Endothelial cell of umbilical vein (primary cell): Measurements from ENCODE around the gene RAB3C. TPM values are rescaled to one million over a fixed set of nuclear protein-coding genes. Genes with fewer than 3 reads are reported as not detected.

Experiments
- BruUV-seq: library from RNA; stranded (reverse); fragments of 400-500 nt; replicated peaks from 2 replicates; lab custom pipeline; 2021; lab: Mats Ljungman, UMichigan
- CTCF ChIA-PET: fragments of 300-600, 350-600 bp; sonication (Branson Sonifier 250); formaldehyde crosslinking; loops from one replicate; lab custom pipeline; 2021; ENCODE audit warnings: antibody characterized with exemption, inconsistent platforms; lab: Charles Lee
- POLR2A ChIA-PET: fragments of 300-600, 350-600 bp; sonication (Branson Sonifier 250); formaldehyde crosslinking; loops from one replicate; lab custom pipeline; 2021; ENCODE audit warnings: antibody characterized with exemption, inconsistent platforms; lab: Charles Lee
- DNase-seq: peaks from one replicate; pipeline ENCODE4 v3.0.0-alpha.2; 2011; ENCODE audit warnings: low read depth, low spot score
- FAIRE-seq: peaks from 2 replicates; lab custom pipeline; 2011; peaks lifted over from hg19 to GRCh38; lab: Jason Lieb, UNC
- H2AFZ ChIP-seq: 2 replicates; pipeline ENCODE4 v1.6.0; 2012; ENCODE audit warnings: low read depth, low read length, control low read depth, inconsistent platforms
- H3K27ac ChIP-seq: 2 replicates; pipeline ENCODE4 v1.5.1; 2011; ENCODE audit warnings: low read depth, mild to moderate bottlenecking, control low read depth, low read length, moderate library complexity; ENCODE audit not compliant: insufficient read depth
- H3K27me3 ChIP-seq, 2 experiments: 2 replicates each; pipeline versions ENCODE4 v1.6.0 to v1.6.1; 2011; ENCODE audit warnings: low read length in 2 of 2, mixed read lengths in 1 of 2; ENCODE audit not compliant: control insufficient read depth in 2 of 2, insufficient read depth in 2 of 2
- H3K36me3 ChIP-seq, 2 experiments: 2 replicates in 1 of 2; 3 replicates in 1 of 2; pipeline ENCODE4 v1.5.1; 2011; ENCODE audit warnings: low read length in 2 of 2, mild to moderate bottlenecking in 1 of 2, moderate library complexity in 1 of 2; ENCODE audit not compliant: control insufficient read depth in 2 of 2, insufficient read depth in 2 of 2; ENCODE audit errors: extremely low read depth in 1 of 2
- H3K4me1 ChIP-seq: 3 replicates; pipeline ENCODE4 v1.5.1; 2011; ENCODE audit warnings: mild to moderate bottlenecking, low read length; ENCODE audit not compliant: control insufficient read depth, insufficient read depth; ENCODE audit errors: extremely low read depth
- H3K4me2 ChIP-seq: 2 replicates; pipeline ENCODE4 v1.6.1; 2011; ENCODE audit warnings: low read length, control low read depth, mixed read lengths; ENCODE audit not compliant: insufficient read depth
- H3K4me3 ChIP-seq, 3 experiments: fragments of 200-600 bp in 1 of 3; sonication (generic), shearing (Covaris generic) in 1 of 3; replicated peaks in 1 of 3; 2 replicates each; pipeline ENCODE4 v1.5.1; 2011 to 2016; ENCODE audit warnings: control low read depth in 3 of 3, low read length in 3 of 3, mild to moderate bottlenecking in 2 of 3, inconsistent platforms in 1 of 3, low read depth in 1 of 3, moderate library complexity in 1 of 3; ENCODE audit not compliant: insufficient read depth in 1 of 3
- H3K79me2 ChIP-seq: 2 replicates; pipeline ENCODE4 v1.6.0; 2012; ENCODE audit warnings: low read length, inconsistent platforms; ENCODE audit not compliant: control insufficient read depth, insufficient read depth
- H3K9ac ChIP-seq: replicated peaks from 2 replicates; pipeline ENCODE3; 2011; ENCODE audit warnings: low read length, control low read depth; ENCODE audit not compliant: insufficient read depth; ENCODE audit errors: extremely low read depth
- H3K9me1 ChIP-seq: replicated peaks from 3 replicates; pipeline ENCODE4 v1.6.0; 2011; ENCODE audit warnings: mild to moderate bottlenecking, low read length; ENCODE audit not compliant: control insufficient read depth, insufficient read depth; ENCODE audit errors: extremely low read depth
- H3K9me3 ChIP-seq: replicated peaks from 2 replicates; pipeline ENCODE4 v1.5.1; 2012; ENCODE audit warnings: low read length, inconsistent platforms; ENCODE audit not compliant: control insufficient read depth, insufficient read depth
- H4K20me1 ChIP-seq: replicated peaks from 2 replicates; pipeline ENCODE3; 2011; ENCODE audit warnings: mild to moderate bottlenecking, low read length; ENCODE audit not compliant: control insufficient read depth, insufficient read depth; ENCODE audit errors: extremely low read depth
- EZH2 ChIP-seq: IDR thresholded peaks from 2 replicates; pipeline ENCODE4 v1.6.1; 2012; ENCODE audit warnings: borderline replicate concordance, low read depth, mild to moderate bottlenecking, moderate library complexity, low read length, inconsistent platforms; ENCODE audit not compliant: severe bottlenecking
- FOS ChIP-seq: IDR thresholded peaks from 2 replicates; pipeline ENCODE4 v1.6.1; 2011; ENCODE audit warnings: mild to moderate bottlenecking, low read length, moderate library complexity, borderline replicate concordance; ENCODE audit not compliant: insufficient read depth
- GATA2 ChIP-seq: IDR thresholded peaks from 2 replicates; pipeline ENCODE4 v1.7.0; 2011; ENCODE audit warnings: low read depth, mild to moderate bottlenecking, moderate library complexity, mixed read lengths, low read length; ENCODE audit not compliant: insufficient read length, insufficient read depth
- JUN ChIP-seq: IDR thresholded peaks from 2 replicates; pipeline ENCODE4 v1.6.1; 2011; ENCODE audit warnings: borderline replicate concordance, low read depth; ENCODE audit not compliant: insufficient read length, insufficient read depth
- MYC ChIP-seq: IDR thresholded peaks from one replicate; pipeline ENCODE4 v1.6.1; 2011; ENCODE audit warnings: mild to moderate bottlenecking, low read depth, low read length
- POLR2A ChIP-seq: IDR thresholded peaks from 2 replicates; pipeline ENCODE4 v1.6.1; 2012; ENCODE audit warnings: low read depth, mild to moderate bottlenecking, control low read depth, low read length
- POLR2AphosphoS5 ChIP-seq: IDR thresholded peaks from 2 replicates; pipeline ENCODE4 v1.6.1; 2012; ENCODE audit warnings: low read depth, mild to moderate bottlenecking, control low read depth, low read length, moderate library complexity; ENCODE audit not compliant: insufficient read depth
- dilution Hi-C: fragments of 300-500 bp; cut with MboI; formaldehyde crosslinking; loops from one replicate; pipeline ENCODE4 v1.15.0; 2019; ENCODE audit warnings: low sequenced_read_pairs; ENCODE audit not compliant: extremely low pct_ligation_motif_present
- intact Hi-C: fragments of 100-400 bp; cut with micrococcal nuclease; formaldehyde crosslinking; loops from one replicate; pipeline ENCODE4 v1.10.0; 2022
- polyA plus RNA-seq, 4 experiments: library from polyadenylated mRNA; depleted of rRNA in 3 of 4; stranded (reverse) in 3 of 4; unstranded in 1 of 4; fragments of >200 nt; gene quantifications; 2 replicates each; pipeline versions ENCODE4 v1.2.1 to v1.2.3, GENCODE V29; 2011 to 2012; ENCODE audit warnings: missing spikeins in 1 of 4
- total RNA-seq: library from RNA; stranded (reverse); gene quantifications from 2 replicates; pipeline ENCODE4 v1.2.3, GENCODE V29; 2021
- TF ChIP-seq, protein P1 (sequence below), 2 donors: IDR thresholded peaks; 1 replicate in 1 of 2; 2 replicates in 1 of 2; pipeline ENCODE4 v1.5.1; 2011; ENCODE audit warnings: low read length in 2 of 2, mild to moderate bottlenecking in 2 of 2, moderate library complexity in 2 of 2, control low read depth in 1 of 2, inconsistent platforms in 1 of 2, low read depth in 1 of 2; ENCODE audit not compliant: insufficient read depth in 1 of 2; ENCODE audit errors: extremely low read depth in 1 of 2
- TF ChIP-seq, protein P2 (sequence below): IDR thresholded peaks from 2 replicates; pipeline ENCODE4 v1.6.1; 2011; ENCODE audit not compliant: insufficient read depth, insufficient read length

The RAB3C gene
- total and polyA plus RNA-seq, 2 donors (not counting 3 experiments of a cell fraction or from before 2014, with no cell fraction given) = 0.04 to 0.66 TPM

DNA sequence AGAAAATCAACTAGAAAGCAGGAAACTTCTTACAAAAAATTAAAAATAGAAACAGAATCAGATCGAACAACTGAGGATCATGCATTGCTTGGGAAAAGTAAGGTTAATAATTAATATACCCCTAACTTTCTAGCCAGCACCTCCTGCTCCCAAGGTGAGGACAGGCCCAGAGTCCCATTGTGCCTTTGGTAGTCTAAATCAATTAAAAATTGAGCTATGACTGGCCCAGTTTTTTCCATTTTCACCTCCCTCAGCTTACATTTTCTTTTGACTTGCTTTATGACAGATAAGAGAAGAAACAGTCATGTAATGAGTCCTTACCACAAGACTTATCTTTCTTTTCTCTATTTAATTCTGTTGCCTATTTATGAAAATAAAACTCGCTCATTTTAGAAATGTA is 182.2 kb downstream of the RAB3C start:
- dilution Hi-C loops (no loop called here), intact Hi-C loops (no loop called here)
- Histone ChIP-seq H3K9ac (no peak overlapping the region), H2AFZ (no peak overlapping the region), H3K9me3 (no peaks in the 10 kb centered on the region), H3K9me1 (no peaks in the 10 kb centered on the region), H3K27ac (no peak overlapping the region), H3K27me3 (peaks cover 0 to 2% of the 10 kb centered on the region in 2 experiments), H3K4me1 (peaks cover under 1% of the 10 kb centered on the region), H3K4me2 (no peak overlapping the region), H3K4me3 (no peak overlapping the region), H4K20me1 (no peaks in the 10 kb centered on the region), H3K79me2 (no peaks in the 10 kb centered on the region), H3K36me3 (no peaks in the 10 kb centered on the region)
- no peak for TF ChIP-seq EZH2
- no peak for TF ChIP-seq MYC
- TF ChIP-seq JUN = no peak
- TF ChIP-seq POLR2AphosphoS5 = no peak
- no peak for TF ChIP-seq POLR2A
- BruUV-seq = no TSS peak
- FAIRE-seq = no peak
- ChIA-PET CTCF (interaction anchor here (1.2 kb wide), 1 partner anchor 86 kb away, joined by 3 read pairs; no protein-coding TSS in a partner anchor), POLR2A (no interaction called here)
- no peak for DNase-seq

DNA sequence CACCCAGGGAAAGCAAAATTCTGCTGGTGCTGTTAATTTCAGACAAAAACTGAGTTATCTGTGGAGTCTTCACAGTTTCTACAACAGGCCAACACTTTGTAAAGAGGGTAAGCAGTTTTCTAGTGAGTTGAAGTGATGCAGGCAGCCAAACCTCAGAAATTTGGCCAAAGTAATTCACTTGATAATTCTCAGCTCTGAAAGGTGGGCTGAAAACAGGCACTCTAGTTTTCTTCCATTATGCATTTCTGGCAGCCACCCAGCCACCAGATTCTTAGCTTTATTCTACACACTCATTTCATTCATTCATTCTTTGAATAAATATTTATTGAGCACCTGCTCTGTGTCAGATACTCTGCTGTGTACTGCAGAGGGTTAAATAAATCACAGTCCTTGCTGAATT is 184.2 kb downstream of the RAB3C start:
- Histone ChIP-seq H3K4me1 (no peaks in the 10 kb centered on the region), H3K36me3 (no peaks in the 10 kb centered on the region), H3K27me3 (peaks cover 0 to 2% of the 10 kb centered on the region in 2 experiments), H3K27ac (no peak overlapping the region), H2AFZ (no peak overlapping the region), H3K9me1 (no peaks in the 10 kb centered on the region), H3K4me2 (no peak overlapping the region), H4K20me1 (no peaks in the 10 kb centered on the region), H3K9me3 (no peaks in the 10 kb centered on the region), H3K79me2 (no peaks in the 10 kb centered on the region), H3K4me3 (no peak overlapping the region), H3K9ac (no peak overlapping the region)
- DNase-seq = no peak
- ChIA-PET CTCF (interaction anchor here (0.8 kb wide), 1 partner anchor 9 kb away, joined by 3 read pairs; no protein-coding TSS in a partner anchor), POLR2A (no interaction called here)
- FAIRE-seq = no peak
- dilution Hi-C loops = no loop called here
- BruUV-seq = no TSS peak
- TF ChIP-seq GATA2 (no peak), MYC (no peak), POLR2AphosphoS5 (no peak), FOS (no peak), POLR2A (no peak), EZH2 (no peak), JUN (no peak)
- TF ChIP-seq, protein P1, sequence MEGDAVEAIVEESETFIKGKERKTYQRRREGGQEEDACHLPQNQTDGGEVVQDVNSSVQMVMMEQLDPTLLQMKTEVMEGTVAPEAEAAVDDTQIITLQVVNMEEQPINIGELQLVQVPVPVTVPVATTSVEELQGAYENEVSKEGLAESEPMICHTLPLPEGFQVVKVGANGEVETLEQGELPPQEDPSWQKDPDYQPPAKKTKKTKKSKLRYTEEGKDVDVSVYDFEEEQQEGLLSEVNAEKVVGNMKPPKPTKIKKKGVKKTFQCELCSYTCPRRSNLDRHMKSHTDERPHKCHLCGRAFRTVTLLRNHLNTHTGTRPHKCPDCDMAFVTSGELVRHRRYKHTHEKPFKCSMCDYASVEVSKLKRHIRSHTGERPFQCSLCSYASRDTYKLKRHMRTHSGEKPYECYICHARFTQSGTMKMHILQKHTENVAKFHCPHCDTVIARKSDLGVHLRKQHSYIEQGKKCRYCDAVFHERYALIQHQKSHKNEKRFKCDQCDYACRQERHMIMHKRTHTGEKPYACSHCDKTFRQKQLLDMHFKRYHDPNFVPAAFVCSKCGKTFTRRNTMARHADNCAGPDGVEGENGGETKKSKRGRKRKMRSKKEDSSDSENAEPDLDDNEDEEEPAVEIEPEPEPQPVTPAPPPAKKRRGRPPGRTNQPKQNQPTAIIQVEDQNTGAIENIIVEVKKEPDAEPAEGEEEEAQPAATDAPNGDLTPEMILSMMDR (IDR thresholded peaks at IDR 0.05; ENCODE audit: extremely low read depth in 1 of 2, insufficient read depth in 1 of 2, low read depth in 1 of 2, low read length in 2 of 2) = no peak
- TF ChIP-seq, protein P2, sequence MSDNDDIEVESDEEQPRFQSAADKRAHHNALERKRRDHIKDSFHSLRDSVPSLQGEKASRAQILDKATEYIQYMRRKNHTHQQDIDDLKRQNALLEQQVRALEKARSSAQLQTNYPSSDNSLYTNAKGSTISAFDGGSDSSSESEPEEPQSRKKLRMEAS = no peak
- intact Hi-C loops = no loop called here
